GM15510 (cell line): Measurements from ENCODE around the gene TMEM220.

Experiments
- POLR2A ChIP-seq: IDR thresholded peaks from 3 replicates; pipeline ENCODE4 v1.6.1; 2011; ENCODE audit warnings: borderline replicate concordance; ENCODE audit not compliant: insufficient read length; ENCODE audit errors: extremely low read depth

The TMEM220 gene

GRCh38 chr17:10757647-10758046 lies 27.8 kb upstream of the TMEM220 start:
- TF ChIP-seq POLR2A = no peak

- TF ChIP-seq POLR2A = no peak
Observed at GRCh38 chr17:10757067-10757466, 27.2 kb upstream of the TMEM220 start.

- no peak for TF ChIP-seq POLR2A
Observed at GRCh38 chr17:10756619-10757018, 26.8 kb upstream of the TMEM220 start.

GRCh38 chr17:10756185-10756584 lies 26.4 kb upstream of the TMEM220 start:
- TF ChIP-seq POLR2A = no peak

GRCh38 chr17:10755592-10756127 lies 25.8 kb upstream of the TMEM220 start:
- TF ChIP-seq POLR2A = no peak

GRCh38 chr17:10754861-10755591 lies 25.2 kb upstream of the TMEM220 start:
- no peak for TF ChIP-seq POLR2A

- TF ChIP-seq POLR2A = no peak
Observed at GRCh38 chr17:10754109-10754508, 24.3 kb upstream of the TMEM220 start.

GRCh38 chr17:10752696-10753095 lies 22.9 kb upstream of the TMEM220 start:
- no peak for TF ChIP-seq POLR2A

GRCh38 chr17:10751563-10751962 lies 21.7 kb upstream of the TMEM220 start:
- TF ChIP-seq POLR2A = no peak

GRCh38 chr17:10750210-10750609 lies 20.4 kb upstream of the TMEM220 start:
- TF ChIP-seq POLR2A = no peak

- TF ChIP-seq POLR2A = no peak
Observed at GRCh38 chr17:10748531-10749181, 18.8 kb upstream of the TMEM220 start.

- TF ChIP-seq POLR2A = no peak
Observed at GRCh38 chr17:10745231-10745630, 15.4 kb upstream of the TMEM220 start.

- TF ChIP-seq POLR2A = no peak
Observed at GRCh38 chr17:10744501-10745000, 14.7 kb upstream of the TMEM220 start.

- no peak for TF ChIP-seq POLR2A
Observed at GRCh38 chr17:10743316-10744009, 13.6 kb upstream of the TMEM220 start.

GRCh38 chr17:10742431-10742830 lies 12.6 kb upstream of the TMEM220 start:
- no peak for TF ChIP-seq POLR2A
